GM12878 (cell line): ENCODE measurements around the gene PDSS2. TPM values are rescaled to one million over a fixed set of nuclear protein-coding genes. Genes with fewer than 3 reads are reported as not detected.

ENCODE experiments used
- ATAC-seq: fragments of 200-7000 bp; cut with Tn5 transposase; 3 replicates; pipeline ENCODE4 v1.9.1; 2020; ENCODE audit warnings: mild to moderate bottlenecking, moderate library complexity
- BruUV-seq: library from RNA; stranded (reverse); fragments of 400-500 nt; replicated peaks from 2 replicates; lab custom pipeline; 2021; lab: Mats Ljungman, UMichigan
- CTCF ChIA-PET: fragments of 300-600 bp; sonication (Branson Sonifier 250); formaldehyde crosslinking; extraction: SDS; loops from one replicate; lab custom pipeline; 2021; ENCODE audit warnings: inconsistent platforms; lab: Yijun Ruan, JAX
- POLR2A ChIA-PET: fragments of 350-600 bp; formaldehyde crosslinking; extraction: SDS; loops from one replicate; lab custom pipeline; 2021; ENCODE audit warnings: inconsistent platforms; lab: Charles Lee
- RAD21 ChIA-PET: fragments of 300-600 bp; sonication (Branson Sonifier 250); formaldehyde crosslinking; loops from one replicate; lab custom pipeline; 2023; ENCODE audit warnings: antibody characterized with exemption; ENCODE audit not compliant: unreplicated experiment; lab: Charles Lee
- SMC1A ChIA-PET: fragments of 300-600 bp; sonication (Branson Sonifier 250); formaldehyde crosslinking; loops from one replicate; lab custom pipeline; 2023; ENCODE audit not compliant: unreplicated experiment, uncharacterized antibody; lab: Charles Lee
- DNase-seq: peaks from one replicate; pipeline ENCODE4 v3.0.0-alpha.2; 2011; ENCODE audit warnings: low read depth, low spot score
- FAIRE-seq: peaks from 3 replicates; lab custom pipeline; 2011; peaks lifted over from hg19 to GRCh38; lab: Jason Lieb, UNC
- H2AFZ ChIP-seq: 2 replicates; pipeline ENCODE4 v1.6.0; 2011; ENCODE audit warnings: low read depth, low read length, control low read depth; ENCODE audit not compliant: control insufficient read depth
- H3K27ac ChIP-seq: 2 replicates; pipeline ENCODE4 v1.5.1; 2011; ENCODE audit warnings: control low read depth; ENCODE audit not compliant: control insufficient read depth, insufficient read depth
- H3K27me3 ChIP-seq, 2 experiments: replicated peaks in 1 of 2; 2 replicates each; pipeline versions ENCODE4 v1.6.0 to v1.6.1; 2011; ENCODE audit warnings: low read length in 1 of 2; ENCODE audit not compliant: control insufficient read depth in 2 of 2, insufficient read depth in 2 of 2
- H3K36me3 ChIP-seq, 2 experiments: 2 replicates each; pipeline ENCODE4 v1.5.1; 2011; ENCODE audit warnings: low read length in 1 of 2; ENCODE audit not compliant: control insufficient read depth in 2 of 2, insufficient read depth in 2 of 2
- H3K4me1 ChIP-seq: 2 replicates; pipeline ENCODE4 v1.6.1; 2011; ENCODE audit warnings: mild to moderate bottlenecking, low read length, moderate library complexity, mixed read lengths; ENCODE audit not compliant: control insufficient read depth, insufficient read depth
- H3K4me2 ChIP-seq: 2 replicates; pipeline ENCODE4 v1.6.0; 2011; ENCODE audit warnings: control low read depth; ENCODE audit not compliant: control insufficient read depth, insufficient read depth
- H3K4me3 ChIP-seq: fragments of 200-600 bp; sonication (generic); 2 replicates; pipeline ENCODE4 v1.5.1; 2016
- H3K79me2 ChIP-seq: 2 replicates; pipeline ENCODE4 v1.6.0; 2011; ENCODE audit warnings: low read length; ENCODE audit not compliant: control insufficient read depth, insufficient read depth
- H3K9ac ChIP-seq: 2 replicates; pipeline ENCODE4 v1.8.0; 2011; ENCODE audit warnings: low read length, control low read depth, mixed read lengths; ENCODE audit not compliant: control insufficient read depth, insufficient read depth
- H3K9me3 ChIP-seq: replicated peaks from 3 replicates; pipeline ENCODE4 v1.5.1; 2011; ENCODE audit warnings: mild to moderate bottlenecking, low read length; ENCODE audit not compliant: control insufficient read depth, insufficient read depth
- H4K20me1 ChIP-seq: 2 replicates; pipeline ENCODE4 v1.6.0; 2011; ENCODE audit not compliant: control insufficient read depth, insufficient read depth
- CEBPB ChIP-seq, 2 experiments: fragments of 150-350 bp in 1 of 2; IDR thresholded peaks; 2 replicates each; pipeline ENCODE4 v1.6.1; 2012 to 2014; ENCODE audit warnings: low read depth in 2 of 2, low read length in 2 of 2, borderline replicate concordance in 1 of 2, inconsistent platforms in 1 of 2
- MTA2 ChIP-seq: fragments of 450-650 bp; IDR thresholded peaks from 2 replicates; pipeline ENCODE4 v1.6.1; 2016; ENCODE audit warnings: low read depth, mild to moderate bottlenecking, moderate library complexity
- PAX8 ChIP-seq: fragments of 450-650 bp; IDR thresholded peaks from 2 replicates; pipeline ENCODE4 v1.6.1; 2017; ENCODE audit warnings: mild to moderate bottlenecking, moderate library complexity
- ZNF207 ChIP-seq: fragments of 450-650 bp; IDR thresholded peaks from 2 replicates; pipeline ENCODE4 v1.6.1; 2014; ENCODE audit warnings: antibody characterized with exemption, mild to moderate bottlenecking, borderline replicate concordance
- ZSCAN29 ChIP-seq: fragments of 450-650 bp; IDR thresholded peaks from 2 replicates; pipeline ENCODE4 v1.6.1; 2017; ENCODE audit warnings: mild to moderate bottlenecking, moderate library complexity
- WGBS: methylation state at CpG from one replicate; pipeline ENCODE4 v1.1.6; 2016; ENCODE audit warnings: low lambda C conversion rate; ENCODE audit not compliant: insufficient replicate concordance, insufficient coverage; ENCODE audit errors: missing lambda C conversion rate; 5-methylcytosine and 5-hydroxymethylcytosine counted together
- in situ Hi-C: fragments of 300-500 bp; cut with MboI; formaldehyde crosslinking; loops from 9 replicates; pipeline ENCODE4 v1.14.3; 2018; ENCODE audit warnings: mixed read lengths
- intact Hi-C: fragments of 100-400 bp; cut with micrococcal nuclease; formaldehyde crosslinking; loops from one replicate; pipeline ENCODE4 v1.14.2; 2022; ENCODE audit not compliant: unreplicated experiment
- polyA plus RNA-seq, 11 experiments: library from polyadenylated mRNA; depleted of rRNA in 4 of 11; unstranded in 6 of 11; stranded (reverse) in 5 of 11; fragments of >200 nt; fragmentation: Nextera tagmentation in 4 of 11; fragmentation: Illumina TruSeq in 1 of 11; extraction: Ambion mirVana in 4 of 11; extraction: Trizol in 1 of 11; gene quantifications; 1 replicate in 1 of 11; 2 replicates in 10 of 11; pipeline versions ENCODE4 v1.2.1 to v1.2.3, GENCODE V29; 2011 to 2016; ENCODE audit warnings: inconsistent platforms in 2 of 11, missing spikeins in 2 of 11, low read depth in 1 of 11
- total RNA-seq, 4 experiments: library from RNA; depleted of rRNA in 3 of 4; stranded (reverse); fragments of >200 nt in 3 of 4; fragmentation: Illumina TruSeq in 1 of 4; extraction: Trizol in 1 of 4; gene quantifications; 2 replicates each; pipeline versions ENCODE4 v1.2.1 to v1.2.3, GENCODE V29; 2013 to 2021
- TF ChIP-seq, protein P1 (sequence below): fragments of 450-650 bp; IDR thresholded peaks from 2 replicates; pipeline ENCODE4 v1.6.1; 2017; ENCODE audit warnings: mild to moderate bottlenecking, moderate library complexity
- TF ChIP-seq, protein P2 (sequence below): IDR thresholded peaks from 2 replicates; pipeline ENCODE4 v1.6.1; 2012; ENCODE audit warnings: improper control_type of control experiment, low read depth, low read length; ENCODE audit not compliant: insufficient replicate concordance

PDSS2 gene
- total and polyA plus RNA-seq, 10 of the 15 experiments (the other 5 are each of a cell fraction or from before 2014, with no cell fraction given) = 7.7 to 15.5 (median 9.6) TPM

DNA sequence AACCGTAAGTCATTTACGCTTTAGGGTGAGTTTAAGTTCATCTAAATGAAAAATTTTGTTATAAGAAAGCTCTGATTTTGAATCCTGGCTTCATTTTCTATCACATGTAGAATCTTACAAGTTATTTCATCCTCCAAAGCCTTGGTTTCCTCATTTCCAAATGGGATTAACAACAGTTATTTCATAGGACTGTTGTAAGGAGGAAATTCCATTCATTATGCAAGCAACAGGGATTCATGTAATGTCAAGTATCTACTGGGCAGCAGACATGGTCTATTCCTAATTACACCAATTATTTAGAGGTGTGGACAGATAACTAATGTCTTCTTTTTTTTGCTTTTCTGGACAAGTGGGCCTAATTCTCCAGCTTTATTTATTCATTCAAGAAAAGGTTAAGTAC, 154.0 kb downstream of the PDSS2 start:
- BruUV-seq = no TSS peak
- intact Hi-C loops (no loop called here), in situ Hi-C loops (no loop called here)
- Histone ChIP-seq H3K4me1 (no peaks in the 10 kb centered on the region), H3K9ac (no peak overlapping the region), H4K20me1 (no peaks in the 10 kb centered on the region), H3K36me3 (no peaks in the 10 kb centered on the region), H3K27me3 (no peaks in the 10 kb centered on the region), H3K79me2 (no peaks in the 10 kb centered on the region), H3K4me2 (no peak overlapping the region), H3K27ac (no peak overlapping the region), H3K4me3 (no peak overlapping the region), H3K9me3 (no peaks in the 10 kb centered on the region), H2AFZ (no peak overlapping the region)
- ChIA-PET SMC1A (no interaction called here), CTCF (no interaction called here), POLR2A (no interaction called here), RAD21 (no interaction called here)
- ATAC-seq = no peak
- WGBS = 100% methylated on average over 2 of the region's 2 CpGs
- no peak for DNase-seq
- TF ChIP-seq ZSCAN29 (no peak), CEBPB (IDR thresholded peaks at IDR 0.05; ENCODE audit: borderline replicate concordance in 1 of 2, low read depth in 2 of 2, low read length in 2 of 2) (no peak), ZNF207 (no peak), MTA2 (no peak), PAX8 (no peak)
- TF ChIP-seq, protein P1, sequence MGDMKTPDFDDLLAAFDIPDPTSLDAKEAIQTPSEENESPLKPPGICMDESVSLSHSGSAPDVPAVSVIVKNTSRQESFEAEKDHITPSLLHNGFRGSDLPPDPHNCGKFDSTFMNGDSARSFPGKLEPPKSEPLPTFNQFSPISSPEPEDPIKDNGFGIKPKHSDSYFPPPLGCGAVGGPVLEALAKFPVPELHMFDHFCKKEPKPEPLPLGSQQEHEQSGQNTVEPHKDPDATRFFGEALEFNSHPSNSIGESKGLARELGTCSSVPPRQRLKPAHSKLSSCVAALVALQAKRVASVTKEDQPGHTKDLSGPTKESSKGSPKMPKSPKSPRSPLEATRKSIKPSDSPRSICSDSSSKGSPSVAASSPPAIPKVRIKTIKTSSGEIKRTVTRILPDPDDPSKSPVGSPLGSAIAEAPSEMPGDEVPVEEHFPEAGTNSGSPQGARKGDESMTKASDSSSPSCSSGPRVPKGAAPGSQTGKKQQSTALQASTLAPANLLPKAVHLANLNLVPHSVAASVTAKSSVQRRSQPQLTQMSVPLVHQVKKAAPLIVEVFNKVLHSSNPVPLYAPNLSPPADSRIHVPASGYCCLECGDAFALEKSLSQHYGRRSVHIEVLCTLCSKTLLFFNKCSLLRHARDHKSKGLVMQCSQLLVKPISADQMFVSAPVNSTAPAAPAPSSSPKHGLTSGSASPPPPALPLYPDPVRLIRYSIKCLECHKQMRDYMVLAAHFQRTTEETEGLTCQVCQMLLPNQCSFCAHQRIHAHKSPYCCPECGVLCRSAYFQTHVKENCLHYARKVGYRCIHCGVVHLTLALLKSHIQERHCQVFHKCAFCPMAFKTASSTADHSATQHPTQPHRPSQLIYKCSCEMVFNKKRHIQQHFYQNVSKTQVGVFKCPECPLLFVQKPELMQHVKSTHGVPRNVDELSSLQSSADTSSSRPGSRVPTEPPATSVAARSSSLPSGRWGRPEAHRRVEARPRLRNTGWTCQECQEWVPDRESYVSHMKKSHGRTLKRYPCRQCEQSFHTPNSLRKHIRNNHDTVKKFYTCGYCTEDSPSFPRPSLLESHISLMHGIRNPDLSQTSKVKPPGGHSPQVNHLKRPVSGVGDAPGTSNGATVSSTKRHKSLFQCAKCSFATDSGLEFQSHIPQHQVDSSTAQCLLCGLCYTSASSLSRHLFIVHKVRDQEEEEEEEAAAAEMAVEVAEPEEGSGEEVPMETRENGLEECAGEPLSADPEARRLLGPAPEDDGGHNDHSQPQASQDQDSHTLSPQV = no peak
- TF ChIP-seq, protein P2, sequence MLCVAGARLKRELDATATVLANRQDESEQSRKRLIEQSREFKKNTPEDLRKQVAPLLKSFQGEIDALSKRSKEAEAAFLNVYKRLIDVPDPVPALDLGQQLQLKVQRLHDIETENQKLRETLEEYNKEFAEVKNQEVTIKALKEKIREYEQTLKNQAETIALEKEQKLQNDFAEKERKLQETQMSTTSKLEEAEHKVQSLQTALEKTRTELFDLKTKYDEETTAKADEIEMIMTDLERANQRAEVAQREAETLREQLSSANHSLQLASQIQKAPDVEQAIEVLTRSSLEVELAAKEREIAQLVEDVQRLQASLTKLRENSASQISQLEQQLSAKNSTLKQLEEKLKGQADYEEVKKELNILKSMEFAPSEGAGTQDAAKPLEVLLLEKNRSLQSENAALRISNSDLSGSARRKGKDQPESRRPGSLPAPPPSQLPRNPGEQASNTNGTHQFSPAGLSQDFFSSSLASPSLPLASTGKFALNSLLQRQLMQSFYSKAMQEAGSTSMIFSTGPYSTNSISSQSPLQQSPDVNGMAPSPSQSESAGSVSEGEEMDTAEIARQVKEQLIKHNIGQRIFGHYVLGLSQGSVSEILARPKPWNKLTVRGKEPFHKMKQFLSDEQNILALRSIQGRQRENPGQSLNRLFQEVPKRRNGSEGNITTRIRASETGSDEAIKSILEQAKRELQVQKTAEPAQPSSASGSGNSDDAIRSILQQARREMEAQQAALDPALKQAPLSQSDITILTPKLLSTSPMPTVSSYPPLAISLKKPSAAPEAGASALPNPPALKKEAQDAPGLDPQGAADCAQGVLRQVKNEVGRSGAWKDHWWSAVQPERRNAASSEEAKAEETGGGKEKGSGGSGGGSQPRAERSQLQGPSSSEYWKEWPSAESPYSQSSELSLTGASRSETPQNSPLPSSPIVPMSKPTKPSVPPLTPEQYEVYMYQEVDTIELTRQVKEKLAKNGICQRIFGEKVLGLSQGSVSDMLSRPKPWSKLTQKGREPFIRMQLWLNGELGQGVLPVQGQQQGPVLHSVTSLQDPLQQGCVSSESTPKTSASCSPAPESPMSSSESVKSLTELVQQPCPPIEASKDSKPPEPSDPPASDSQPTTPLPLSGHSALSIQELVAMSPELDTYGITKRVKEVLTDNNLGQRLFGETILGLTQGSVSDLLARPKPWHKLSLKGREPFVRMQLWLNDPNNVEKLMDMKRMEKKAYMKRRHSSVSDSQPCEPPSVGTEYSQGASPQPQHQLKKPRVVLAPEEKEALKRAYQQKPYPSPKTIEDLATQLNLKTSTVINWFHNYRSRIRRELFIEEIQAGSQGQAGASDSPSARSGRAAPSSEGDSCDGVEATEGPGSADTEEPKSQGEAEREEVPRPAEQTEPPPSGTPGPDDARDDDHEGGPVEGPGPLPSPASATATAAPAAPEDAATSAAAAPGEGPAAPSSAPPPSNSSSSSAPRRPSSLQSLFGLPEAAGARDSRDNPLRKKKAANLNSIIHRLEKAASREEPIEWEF = no peak
- no peak for FAIRE-seq
